ENCODE data around the gene VCL. TPM values are rescaled to one million over a fixed set of nuclear protein-coding genes. Genes with fewer than 3 reads are reported as not detected.

The VCL gene
- total RNA-seq, 1 experiment from 2014 or later = 92.2 TPM

GRCh38 chr10:74110120-74110519 is 112.2 kb downstream of the VCL start:
- Mint-ChIP-seq H3K4me1 (ENCODE audit: low read depth, unreplicated experiment) (no peaks in the 10 kb centered on the region), H3K27me3 (ENCODE audit: insufficient read depth, unreplicated experiment) (no peaks in the 10 kb centered on the region), H3K36me3 (ENCODE audit: insufficient read depth, unreplicated experiment) (peaks cover 89% of the 10 kb centered on the region), H3K4me3 (ENCODE audit: unreplicated experiment) (no peak overlapping the region), H3K27ac (ENCODE audit: unreplicated experiment) (no peak overlapping the region), H3K9me3 (ENCODE audit: unreplicated experiment) (no peaks in the 10 kb centered on the region)
- no TSS peak for BruUV-seq (replicated peaks)
- Histone ChIP-seq H3K9me3 (no peaks in the 10 kb centered on the region), H3K27me3 (replicated peaks; ENCODE audit: control insufficient read depth, insufficient read depth, low read length) (no peaks in the 10 kb centered on the region), H3K4me3 (ENCODE audit: low read depth, low read length) (no peak overlapping the region), H3K36me3 (ENCODE audit: control insufficient read depth, insufficient read depth, low read length) (peaks cover 4% of the 10 kb centered on the region), H3K4me1 (no peaks in the 10 kb centered on the region)
- no peak for DNase-seq
- ChIA-PET CTCF (interaction anchor here (0.6 kb wide), 1 partner anchor 716 kb away, joined by 3 read pairs; no protein-coding TSS in a partner anchor), POLR2A (no interaction called here)
- intact Hi-C loops (cut with micrococcal nuclease; ENCODE audit: unreplicated experiment) = no loop called here
- no peak for TF ChIP-seq CTCF (IDR thresholded peaks at IDR 0.05; ENCODE audit: insufficient read depth in 1 of 2, low read depth in 1 of 2, low read length in 1 of 2, severe bottlenecking in 1 of 2, unreplicated experiment in 1 of 2)

GRCh38 chr10:74111799-74112198 is 113.9 kb downstream of the VCL start:
- intact Hi-C loops (cut with micrococcal nuclease; ENCODE audit: unreplicated experiment) = no loop called here
- BruUV-seq (replicated peaks) = no TSS peak
- no peaks in the 10 kb centered on the region for H3K9me3 ChIP-seq
- no peaks in the 10 kb centered on the region for H3K4me1 Mint-ChIP-seq (ENCODE audit: low read depth, unreplicated experiment)
- CTCF ChIA-PET = no interaction called here
- H3K4me3 Mint-ChIP-seq (ENCODE audit: unreplicated experiment) = no peak overlapping the region
- POLR2A ChIA-PET = no interaction called here
- H3K9me3 Mint-ChIP-seq (ENCODE audit: unreplicated experiment) = no peaks in the 10 kb centered on the region
- no peaks in the 10 kb centered on the region for H3K27me3 Mint-ChIP-seq (ENCODE audit: insufficient read depth, unreplicated experiment)
- H3K36me3 ChIP-seq (ENCODE audit: control insufficient read depth, insufficient read depth, low read length) = peaks cover 4% of the 10 kb centered on the region
- no peak for DNase-seq
- TF ChIP-seq CTCF (IDR thresholded peaks at IDR 0.05; ENCODE audit: insufficient read depth in 1 of 2, low read depth in 1 of 2, low read length in 1 of 2, severe bottlenecking in 1 of 2, unreplicated experiment in 1 of 2) = no peak
- H3K4me1 ChIP-seq = no peaks in the 10 kb centered on the region
- H3K4me3 ChIP-seq (ENCODE audit: low read depth, low read length) = no peak overlapping the region
- H3K27ac Mint-ChIP-seq (ENCODE audit: unreplicated experiment) = no peak overlapping the region
- no peaks in the 10 kb centered on the region for H3K27me3 ChIP-seq (replicated peaks; ENCODE audit: control insufficient read depth, insufficient read depth, low read length)
- peaks cover 87% of the 10 kb centered on the region for H3K36me3 Mint-ChIP-seq (ENCODE audit: insufficient read depth, unreplicated experiment)

GRCh38 chr10:74113546-74113945 is 115.6 kb downstream of the VCL start:
- H3K27ac Mint-ChIP-seq (ENCODE audit: unreplicated experiment) = no peak overlapping the region
- H3K36me3 ChIP-seq (ENCODE audit: control insufficient read depth, insufficient read depth, low read length) = peaks cover 4% of the 10 kb centered on the region
- no peaks in the 10 kb centered on the region for H3K4me1 Mint-ChIP-seq (ENCODE audit: low read depth, unreplicated experiment)
- H3K4me3 ChIP-seq (ENCODE audit: low read depth, low read length) = no peak overlapping the region
- no peak overlapping the region for H3K4me3 Mint-ChIP-seq (ENCODE audit: unreplicated experiment)
- ChIA-PET POLR2A (no interaction called here), CTCF (interaction anchor here (1.2 kb wide), 1 partner anchor 10 kb away, joined by 3 read pairs; no protein-coding TSS in a partner anchor)
- H3K27me3 Mint-ChIP-seq (ENCODE audit: insufficient read depth, unreplicated experiment) = no peaks in the 10 kb centered on the region
- BruUV-seq (replicated peaks) = no TSS peak
- H3K9me3 Mint-ChIP-seq (ENCODE audit: unreplicated experiment) = no peaks in the 10 kb centered on the region
- no peaks in the 10 kb centered on the region for H3K27me3 ChIP-seq (replicated peaks; ENCODE audit: control insufficient read depth, insufficient read depth, low read length)
- peaks cover 87% of the 10 kb centered on the region for H3K36me3 Mint-ChIP-seq (ENCODE audit: insufficient read depth, unreplicated experiment)
- no peak for TF ChIP-seq CTCF (IDR thresholded peaks at IDR 0.05; ENCODE audit: insufficient read depth in 1 of 2, low read depth in 1 of 2, low read length in 1 of 2, severe bottlenecking in 1 of 2, unreplicated experiment in 1 of 2)
- H3K4me1 ChIP-seq = no peaks in the 10 kb centered on the region
- DNase-seq = no peak
- intact Hi-C loops (cut with micrococcal nuclease; ENCODE audit: unreplicated experiment) = no loop called here
- no peaks in the 10 kb centered on the region for H3K9me3 ChIP-seq
